ENCODE measurements around the gene MPL.

DNA sequence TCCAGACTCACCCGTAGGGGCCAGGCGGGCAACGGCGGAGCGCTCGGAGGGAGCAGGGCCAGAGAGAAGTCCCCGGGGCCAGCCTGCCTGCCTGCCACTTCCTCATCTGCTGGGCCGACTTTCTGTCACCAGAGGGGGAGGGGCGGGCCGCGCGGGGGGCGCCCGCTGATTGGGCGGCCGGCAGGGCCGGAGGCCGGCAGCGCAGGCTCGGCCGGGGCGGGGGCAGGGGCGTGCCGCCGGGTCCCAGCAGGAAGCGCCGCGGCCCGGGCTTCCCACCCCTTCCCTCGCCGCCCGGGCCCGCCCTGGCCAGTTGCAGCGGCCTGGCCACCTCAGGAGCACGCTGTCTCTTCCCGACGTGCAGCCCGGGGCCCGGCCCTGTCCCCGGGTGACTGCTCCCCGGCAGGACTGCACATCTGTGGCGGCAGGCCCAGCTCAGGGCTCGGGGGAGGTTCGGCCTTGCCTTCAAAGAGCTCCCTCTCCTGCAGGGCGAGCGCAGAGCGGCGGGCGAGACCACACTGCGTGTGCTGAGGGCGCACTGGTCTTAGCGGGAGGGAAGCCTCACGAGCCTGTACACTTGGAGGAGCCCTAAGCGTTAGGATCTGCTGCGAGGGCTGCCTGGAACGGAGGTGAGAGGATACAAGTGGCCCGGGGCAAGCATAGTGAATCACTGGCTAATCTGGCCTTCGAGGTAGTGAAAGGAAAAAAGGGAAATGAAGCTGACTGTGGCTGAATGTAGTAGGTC is 30.5 kb downstream of the MPL start, which contains the start of gene ELOVL1:
- TF ChIP-seq CTCF (IDR thresholded peaks at IDR 0.05) (no peak), POLR2AphosphoS5 (IDR thresholded peaks at IDR 0.05) (peak; percentile 13 to 77 (median 73)), POLR2A (IDR thresholded peaks at IDR 0.05) (peak in 1 of 4 donors; percentile 52), EP300 (IDR thresholded peaks at IDR 0.05) (no peak)
